ENCODE data around the gene TCAP. TPM values are rescaled to one million over a fixed set of nuclear protein-coding genes. Genes with fewer than 3 reads are reported as not detected.

TCAP gene
- total and polyA plus RNA-seq, 2 experiments from 2014 or later: 0.43 TPM; not detected in 1

- Histone ChIP-seq H3K4me3 (no peak overlapping the region), H3K4me1 (ENCODE audit: insufficient read depth) (peaks cover 24% of the 10 kb centered on the region), H4K20me1 (ENCODE audit: insufficient read depth) (no peaks in the 10 kb centered on the region), H3K9ac (no peak overlapping the region), H3K9me3 (ENCODE audit: low read depth) (no peaks in the 10 kb centered on the region), H3K4me2 (ENCODE audit: unreplicated experiment) (no peak overlapping the region), H2AFZ (no peak overlapping the region), H3K27ac (no peak overlapping the region), H3K79me2 (ENCODE audit: insufficient read depth) (peaks cover 76% of the 10 kb centered on the region), H3K9me2 (ENCODE audit: insufficient read depth) (no peaks in the 10 kb centered on the region), H3K36me3 (ENCODE audit: low read depth) (no peaks in the 10 kb centered on the region), H3F3A (ENCODE audit: insufficient read depth) (no peaks in the 10 kb centered on the region), H3K27me3 (replicated peaks; ENCODE audit: insufficient read depth) (no peaks in the 10 kb centered on the region)
- 91 to 92% methylated on average over 11 of the region's 11 CpGs for WGBS, 2 experiments (ENCODE audit: low coverage in 1 of 2, low lambda C conversion rate in 2 of 2, missing lambda C conversion rate in 2 of 2)
- no peak for DNase-seq
- in situ Hi-C loops (cut with MboI): no loop called here
- TF ChIP-seq EZH2 (IDR thresholded peaks at IDR 0.05; ENCODE audit: insufficient read depth, poor library complexity, severe bottlenecking): no peak
- no peak for TF ChIP-seq EZH2phosphoT487 (IDR thresholded peaks at IDR 0.05; ENCODE audit: insufficient read depth, low read depth)
Observed at GRCh38 chr17:39639566-39640458, 25.3 kb upstream of the TCAP start.

GRCh38 chr17:39640591-39641031 lies 24.5 kb upstream of the TCAP start:
- 35 to 39% methylated on average over 4 of the region's 4 CpGs for WGBS, 2 experiments (ENCODE audit: low coverage in 1 of 2, low lambda C conversion rate in 2 of 2, missing lambda C conversion rate in 2 of 2)
- H3K79me2 ChIP-seq (ENCODE audit: insufficient read depth): peaks cover 84% of the 10 kb centered on the region
- peaks cover 24% of the 10 kb centered on the region for H3K4me1 ChIP-seq (ENCODE audit: insufficient read depth)
- H3K4me3 ChIP-seq: no peak overlapping the region
- H3K4me2 ChIP-seq (ENCODE audit: unreplicated experiment): no peak overlapping the region
- H4K20me1 ChIP-seq (ENCODE audit: insufficient read depth): no peaks in the 10 kb centered on the region
- no peaks in the 10 kb centered on the region for H3K9me3 ChIP-seq (ENCODE audit: low read depth)
- H3K27me3 ChIP-seq (replicated peaks; ENCODE audit: insufficient read depth): no peaks in the 10 kb centered on the region
- no peak overlapping the region for H3K9ac ChIP-seq
- DNase-seq: no peak
- H3K27ac ChIP-seq: no peak overlapping the region
- no peaks in the 10 kb centered on the region for H3F3A ChIP-seq (ENCODE audit: insufficient read depth)
- no peaks in the 10 kb centered on the region for H3K36me3 ChIP-seq (ENCODE audit: low read depth)
- TF ChIP-seq EZH2phosphoT487 (IDR thresholded peaks at IDR 0.05; ENCODE audit: insufficient read depth, low read depth) (no peak), EZH2 (IDR thresholded peaks at IDR 0.05; ENCODE audit: insufficient read depth, poor library complexity, severe bottlenecking) (no peak)
- in situ Hi-C loops (cut with MboI): no loop called here
- no peaks in the 10 kb centered on the region for H3K9me2 ChIP-seq (ENCODE audit: insufficient read depth)
- H2AFZ ChIP-seq: no peak overlapping the region

GRCh38 chr17:39641097-39641496 lies 24.1 kb upstream of the TCAP start:
- 98 to 100% methylated on average over 4 of the region's 4 CpGs for WGBS, 2 experiments (ENCODE audit: low coverage in 1 of 2, low lambda C conversion rate in 2 of 2, missing lambda C conversion rate in 2 of 2)
- Histone ChIP-seq H3K9me2 (ENCODE audit: insufficient read depth) (no peaks in the 10 kb centered on the region), H3K4me2 (ENCODE audit: unreplicated experiment) (no peak overlapping the region), H3K9ac (no peak overlapping the region), H3K27ac (no peak overlapping the region), H3K9me3 (ENCODE audit: low read depth) (no peaks in the 10 kb centered on the region), H3K36me3 (ENCODE audit: low read depth) (no peaks in the 10 kb centered on the region), H4K20me1 (ENCODE audit: insufficient read depth) (0 out of 2 replicates have a peak, but pooled peaks cover 2% of the 10 kb centered on the region), H3K4me1 (ENCODE audit: insufficient read depth) (peaks cover 24% of the 10 kb centered on the region), H3K4me3 (no peak overlapping the region), H2AFZ (no peak overlapping the region), H3K27me3 (replicated peaks; ENCODE audit: insufficient read depth) (no peaks in the 10 kb centered on the region), H3F3A (ENCODE audit: insufficient read depth) (no peaks in the 10 kb centered on the region), H3K79me2 (ENCODE audit: insufficient read depth) (peaks cover 89% of the 10 kb centered on the region)
- TF ChIP-seq EZH2 (IDR thresholded peaks at IDR 0.05; ENCODE audit: insufficient read depth, poor library complexity, severe bottlenecking): no peak
- no peak for TF ChIP-seq EZH2phosphoT487 (IDR thresholded peaks at IDR 0.05; ENCODE audit: insufficient read depth, low read depth)
- in situ Hi-C loops (cut with MboI): no loop called here
- no peak for DNase-seq

GRCh38 chr17:39641883-39642282 lies 23.3 kb upstream of the TCAP start:
- H3K9me2 ChIP-seq (ENCODE audit: insufficient read depth): no peaks in the 10 kb centered on the region
- no peaks in the 10 kb centered on the region for H3K9me3 ChIP-seq (ENCODE audit: low read depth)
- H4K20me1 ChIP-seq (ENCODE audit: insufficient read depth): 0 out of 2 replicates have a peak, but pooled peaks cover 2% of the 10 kb centered on the region
- H3K4me1 ChIP-seq (ENCODE audit: insufficient read depth): peaks cover 19% of the 10 kb centered on the region
- no peak overlapping the region for H3K4me3 ChIP-seq
- no peak overlapping the region for H3K27ac ChIP-seq
- no peak overlapping the region for H3K4me2 ChIP-seq (ENCODE audit: unreplicated experiment)
- H2AFZ ChIP-seq: no peak overlapping the region
- no peak for TF ChIP-seq EZH2phosphoT487 (IDR thresholded peaks at IDR 0.05; ENCODE audit: insufficient read depth, low read depth)
- no peak for TF ChIP-seq EZH2 (IDR thresholded peaks at IDR 0.05; ENCODE audit: insufficient read depth, poor library complexity, severe bottlenecking)
- no peaks in the 10 kb centered on the region for H3F3A ChIP-seq (ENCODE audit: insufficient read depth)
- H3K36me3 ChIP-seq (ENCODE audit: low read depth): no peaks in the 10 kb centered on the region
- H3K27me3 ChIP-seq (replicated peaks; ENCODE audit: insufficient read depth): no peaks in the 10 kb centered on the region
- 89% methylated on average over 7 of the region's 7 CpGs for WGBS, 2 experiments (ENCODE audit: low coverage in 1 of 2, low lambda C conversion rate in 2 of 2, missing lambda C conversion rate in 2 of 2)
- H3K79me2 ChIP-seq (ENCODE audit: insufficient read depth): peaks cover 97% of the 10 kb centered on the region
- H3K9ac ChIP-seq: no peak overlapping the region
- DNase-seq: no peak
- in situ Hi-C loops (cut with MboI): no loop called here

Data from GM23248 (cell line).